Inflammatory macrophage treated with lipopolysaccharide for 1 hour (primary cell): ENCODE data around the gene MAN1A2.
"Not testable (repeated sequence)": the region's sequence is repeated elsewhere in the genome, so short reads cannot be mapped to it uniquely, and the experiment has no call there.

Source experiments
- DNase-seq, 2 donors: peaks; one replicate each; pipeline ENCODE4 v3.0.0-alpha.2; 2020 to 2022

The MAN1A2 gene

GRCh38 chr1:117403597-117403996 lies 36.3 kb downstream of the MAN1A2 start:
- no peak for DNase-seq

- no peak for DNase-seq
These were observed 37.8 kb downstream of the MAN1A2 start for GRCh38 chr1:117405042-117405441.

- no peak for DNase-seq
These were observed 45.2 kb downstream of the MAN1A2 start for GRCh38 chr1:117412472-117412871.

GRCh38 chr1:117413412-117413811 lies 46.2 kb downstream of the MAN1A2 start:
- DNase-seq: no peak

- DNase-seq: no peak
These were observed 47.7 kb downstream of the MAN1A2 start for GRCh38 chr1:117414943-117415342.

GRCh38 chr1:117416004-117416403 lies 48.8 kb downstream of the MAN1A2 start:
- no peak for DNase-seq

- DNase-seq: no peak
These were observed 49.4 kb downstream of the MAN1A2 start for GRCh38 chr1:117416546-117417125.

- no peak for DNase-seq
These were observed 57.9 kb downstream of the MAN1A2 start for GRCh38 chr1:117425050-117425734.

GRCh38 chr1:117427297-117427696 lies 60.0 kb downstream of the MAN1A2 start:
- DNase-seq: no peak

- no peak for DNase-seq
These were observed 66.7 kb downstream of the MAN1A2 start for GRCh38 chr1:117433943-117434342.

- DNase-seq: no peak
These were observed 69.3 kb downstream of the MAN1A2 start for GRCh38 chr1:117436513-117436912.

- no peak for DNase-seq
These were observed 80.4 kb downstream of the MAN1A2 start for GRCh38 chr1:117447661-117448060.

GRCh38 chr1:117452216-117452615 lies 85.0 kb downstream of the MAN1A2 start:
- no peak for DNase-seq

GRCh38 chr1:117453958-117454357 lies 86.7 kb downstream of the MAN1A2 start:
- no peak for DNase-seq

GRCh38 chr1:117458410-117458809 lies 91.2 kb downstream of the MAN1A2 start:
- not testable (repeated sequence) for DNase-seq

- DNase-seq: no peak
These were observed 99.5 kb downstream of the MAN1A2 start for GRCh38 chr1:117466761-117467160.

GRCh38 chr1:117467336-117467735 lies 100.1 kb downstream of the MAN1A2 start:
- no peak for DNase-seq

- no peak for DNase-seq
These were observed 105.8 kb downstream of the MAN1A2 start for GRCh38 chr1:117473063-117473462.

- DNase-seq: not testable (repeated sequence)
These were observed 108.2 kb downstream of the MAN1A2 start for GRCh38 chr1:117475495-117475894.

GRCh38 chr1:117479086-117479485 lies 111.8 kb downstream of the MAN1A2 start:
- DNase-seq: no peak

GRCh38 chr1:117481410-117481809 lies 114.2 kb downstream of the MAN1A2 start:
- DNase-seq: no peak

GRCh38 chr1:117493906-117494305 lies 126.7 kb downstream of the MAN1A2 start:
- no peak for DNase-seq

- no peak for DNase-seq
These were observed 127.8 kb downstream of the MAN1A2 start for GRCh38 chr1:117495068-117495467.

GRCh38 chr1:117499071-117499470 lies 131.8 kb downstream of the MAN1A2 start:
- no peak for DNase-seq

GRCh38 chr1:117500584-117500983 lies 133.3 kb downstream of the MAN1A2 start:
- no peak for DNase-seq
